ENCODE data around the gene KAT2B.

The KAT2B gene

DNA sequence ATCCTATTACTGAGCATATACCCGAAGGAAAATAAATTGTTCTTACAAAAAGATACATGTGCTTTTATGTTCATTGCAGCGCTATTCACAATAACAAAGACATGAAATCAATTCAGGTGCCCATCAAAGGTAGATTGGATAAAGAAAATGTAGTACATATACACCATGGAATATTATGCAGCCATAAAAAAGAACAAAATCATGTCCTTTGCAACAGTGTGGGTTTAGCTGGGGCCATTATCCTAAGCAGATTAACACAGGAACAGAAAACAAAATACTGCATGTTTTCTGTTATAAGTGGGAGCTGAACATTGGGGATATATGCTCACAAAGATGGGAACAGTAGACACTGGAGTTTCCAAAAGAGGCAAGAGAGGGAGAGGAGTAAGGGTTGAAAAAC, 103.3 kb downstream of the KAT2B start:
- H3K4me2 ChIP-seq, result no peak overlapping the region
- no peaks in the 10 kb centered on the region for H3K36me3 ChIP-seq (ENCODE audit: insufficient read depth)
- no peaks in the 10 kb centered on the region for H4K20me1 ChIP-seq (ENCODE audit: insufficient read depth)
- no peak overlapping the region for H3K27ac ChIP-seq
- no peak overlapping the region for H3K4me3 ChIP-seq (IDR thresholded peaks at IDR 0.05; ENCODE audit: insufficient read depth, low read depth, low read length)
- H3K9ac ChIP-seq, result no peak overlapping the region
- no peak overlapping the region for H2AFZ ChIP-seq (ENCODE audit: low read depth)
- no peaks in the 10 kb centered on the region for H3K79me2 ChIP-seq (ENCODE audit: insufficient read depth, low read depth)
- no peaks in the 10 kb centered on the region for H3K27me3 ChIP-seq (ENCODE audit: insufficient read depth, low read depth)
- TF ChIP-seq, protein P1, sequence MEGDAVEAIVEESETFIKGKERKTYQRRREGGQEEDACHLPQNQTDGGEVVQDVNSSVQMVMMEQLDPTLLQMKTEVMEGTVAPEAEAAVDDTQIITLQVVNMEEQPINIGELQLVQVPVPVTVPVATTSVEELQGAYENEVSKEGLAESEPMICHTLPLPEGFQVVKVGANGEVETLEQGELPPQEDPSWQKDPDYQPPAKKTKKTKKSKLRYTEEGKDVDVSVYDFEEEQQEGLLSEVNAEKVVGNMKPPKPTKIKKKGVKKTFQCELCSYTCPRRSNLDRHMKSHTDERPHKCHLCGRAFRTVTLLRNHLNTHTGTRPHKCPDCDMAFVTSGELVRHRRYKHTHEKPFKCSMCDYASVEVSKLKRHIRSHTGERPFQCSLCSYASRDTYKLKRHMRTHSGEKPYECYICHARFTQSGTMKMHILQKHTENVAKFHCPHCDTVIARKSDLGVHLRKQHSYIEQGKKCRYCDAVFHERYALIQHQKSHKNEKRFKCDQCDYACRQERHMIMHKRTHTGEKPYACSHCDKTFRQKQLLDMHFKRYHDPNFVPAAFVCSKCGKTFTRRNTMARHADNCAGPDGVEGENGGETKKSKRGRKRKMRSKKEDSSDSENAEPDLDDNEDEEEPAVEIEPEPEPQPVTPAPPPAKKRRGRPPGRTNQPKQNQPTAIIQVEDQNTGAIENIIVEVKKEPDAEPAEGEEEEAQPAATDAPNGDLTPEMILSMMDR (conservative IDR thresholded peaks at IDR 0.05; ENCODE audit: low read depth, low read length), result no peak
- no peaks in the 10 kb centered on the region for H3K4me1 ChIP-seq (ENCODE audit: low read depth, poor library complexity, severe bottlenecking)

DNA sequence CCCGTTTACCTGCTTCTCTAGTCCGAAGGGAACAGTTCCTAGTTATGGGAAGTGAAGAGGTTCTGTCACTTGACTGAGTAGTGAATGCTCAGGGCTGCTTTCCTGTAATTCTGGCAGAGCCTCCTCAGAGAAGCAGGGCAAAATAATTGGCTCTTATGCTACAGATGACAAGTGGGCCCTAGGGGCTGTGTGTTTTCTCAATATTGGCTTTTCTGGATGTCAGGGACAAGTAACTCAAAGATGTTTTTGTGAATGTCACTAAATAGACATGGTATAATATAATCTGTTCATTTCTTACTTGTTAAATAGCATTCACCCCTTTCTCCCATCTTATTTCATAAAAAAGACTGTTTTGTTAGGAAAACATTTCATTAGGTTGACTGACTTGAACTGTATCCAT, 105.6 kb downstream of the KAT2B start:
- Histone ChIP-seq H3K36me3 (ENCODE audit: insufficient read depth) (no peaks in the 10 kb centered on the region), H3K27me3 (ENCODE audit: insufficient read depth, low read depth) (no peaks in the 10 kb centered on the region), H3K4me3 (IDR thresholded peaks at IDR 0.05; ENCODE audit: insufficient read depth, low read depth, low read length) (no peak overlapping the region), H3K79me2 (ENCODE audit: insufficient read depth, low read depth) (no peaks in the 10 kb centered on the region), H2AFZ (ENCODE audit: low read depth) (no peak overlapping the region), H4K20me1 (ENCODE audit: insufficient read depth) (no peaks in the 10 kb centered on the region), H3K9ac (no peak overlapping the region), H3K4me1 (ENCODE audit: low read depth, poor library complexity, severe bottlenecking) (no peaks in the 10 kb centered on the region), H3K4me2 (no peak overlapping the region), H3K27ac (no peak overlapping the region)
- TF ChIP-seq, protein P1 (conservative IDR thresholded peaks at IDR 0.05; ENCODE audit: low read depth, low read length), result no peak

DNA sequence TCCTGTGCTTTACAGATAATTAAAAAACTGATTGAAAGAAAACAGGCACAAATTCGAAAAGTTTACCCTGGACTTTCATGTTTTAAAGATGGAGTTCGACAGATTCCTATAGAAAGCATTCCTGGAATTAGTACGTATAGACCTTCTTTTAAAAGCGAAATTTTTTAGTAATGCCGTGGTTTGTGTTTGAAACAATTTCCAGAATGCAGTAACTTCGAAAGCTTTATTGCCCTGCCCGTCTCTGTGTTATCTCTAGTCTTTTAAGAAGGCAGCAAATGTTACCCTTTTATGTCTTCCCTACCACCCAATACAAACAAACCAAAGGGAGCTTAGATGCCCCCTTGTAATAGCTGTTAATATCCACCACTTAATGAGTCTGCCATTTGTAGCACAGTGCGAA, 106.1 kb downstream of the KAT2B start:
- H2AFZ ChIP-seq (ENCODE audit: low read depth), result no peak overlapping the region
- H3K79me2 ChIP-seq (ENCODE audit: insufficient read depth, low read depth), result no peaks in the 10 kb centered on the region
- no peaks in the 10 kb centered on the region for H4K20me1 ChIP-seq (ENCODE audit: insufficient read depth)
- no peak overlapping the region for H3K27ac ChIP-seq
- no peaks in the 10 kb centered on the region for H3K4me1 ChIP-seq (ENCODE audit: low read depth, poor library complexity, severe bottlenecking)
- H3K36me3 ChIP-seq (ENCODE audit: insufficient read depth), result no peaks in the 10 kb centered on the region
- no peaks in the 10 kb centered on the region for H3K27me3 ChIP-seq (ENCODE audit: insufficient read depth, low read depth)
- TF ChIP-seq, protein P1 (conservative IDR thresholded peaks at IDR 0.05; ENCODE audit: low read depth, low read length), result no peak
- H3K4me2 ChIP-seq, result no peak overlapping the region
- H3K9ac ChIP-seq, result no peak overlapping the region
- no peak overlapping the region for H3K4me3 ChIP-seq (IDR thresholded peaks at IDR 0.05; ENCODE audit: insufficient read depth, low read depth, low read length)

DNA sequence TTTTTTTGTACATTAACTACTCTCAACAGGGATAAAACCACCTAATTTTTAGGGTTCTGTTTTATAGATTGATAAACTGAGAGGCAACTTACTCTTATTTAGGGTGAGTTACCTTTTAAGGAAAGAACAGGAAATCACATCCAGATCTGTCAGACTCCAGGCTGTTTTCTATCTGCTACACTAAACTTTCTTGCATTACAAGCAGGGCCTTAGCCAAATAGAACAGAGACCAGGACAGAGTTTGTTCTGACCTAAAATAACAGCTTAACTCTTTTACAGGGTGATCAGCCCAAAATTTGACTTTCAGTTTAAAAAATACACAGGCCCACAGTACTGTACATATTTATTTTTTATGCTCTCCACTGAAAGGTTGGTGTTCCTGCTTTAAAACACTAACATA, 107.1 kb downstream of the KAT2B start:
- Histone ChIP-seq H3K4me2 (no peak overlapping the region), H3K79me2 (ENCODE audit: insufficient read depth, low read depth) (no peaks in the 10 kb centered on the region), H4K20me1 (ENCODE audit: insufficient read depth) (no peaks in the 10 kb centered on the region), H3K9ac (no peak overlapping the region), H2AFZ (ENCODE audit: low read depth) (no peak overlapping the region), H3K36me3 (ENCODE audit: insufficient read depth) (no peaks in the 10 kb centered on the region), H3K27ac (no peak overlapping the region), H3K4me1 (ENCODE audit: low read depth, poor library complexity, severe bottlenecking) (no peaks in the 10 kb centered on the region), H3K4me3 (IDR thresholded peaks at IDR 0.05; ENCODE audit: insufficient read depth, low read depth, low read length) (no peak overlapping the region), H3K27me3 (ENCODE audit: insufficient read depth, low read depth) (no peaks in the 10 kb centered on the region)
- TF ChIP-seq, protein P1 (conservative IDR thresholded peaks at IDR 0.05; ENCODE audit: low read depth, low read length), result no peak

DNA sequence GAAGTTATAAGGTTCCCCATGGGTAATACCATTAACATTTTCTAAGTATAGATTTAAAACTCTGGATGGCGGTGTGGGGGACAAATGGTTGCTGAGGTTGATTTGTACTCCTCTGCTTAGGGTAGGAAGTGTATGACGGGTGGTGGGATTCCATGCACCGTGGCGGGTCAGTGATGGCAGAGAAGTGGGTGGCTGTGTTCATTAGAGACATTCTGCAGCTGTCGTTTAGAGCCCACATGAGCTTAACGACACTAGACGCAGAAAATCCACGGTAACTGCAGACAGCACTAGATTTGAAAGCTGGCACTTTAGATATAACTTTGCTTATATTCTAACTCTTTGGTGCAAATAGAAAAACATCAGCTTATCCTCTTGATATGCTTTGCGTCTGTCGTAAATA, 108.2 kb downstream of the KAT2B start:
- H3K9ac ChIP-seq, result no peak overlapping the region

More for the DNA sequence above, 108.2 kb downstream of the KAT2B start:
- Histone ChIP-seq H3K27ac (no peak overlapping the region), H4K20me1 (ENCODE audit: insufficient read depth) (no peaks in the 10 kb centered on the region), H3K79me2 (ENCODE audit: insufficient read depth, low read depth) (no peaks in the 10 kb centered on the region), H3K4me2 (no peak overlapping the region), H3K4me1 (ENCODE audit: low read depth, poor library complexity, severe bottlenecking) (no peaks in the 10 kb centered on the region), H3K4me3 (IDR thresholded peaks at IDR 0.05; ENCODE audit: insufficient read depth, low read depth, low read length) (no peak overlapping the region), H3K36me3 (ENCODE audit: insufficient read depth) (no peaks in the 10 kb centered on the region), H2AFZ (ENCODE audit: low read depth) (no peak overlapping the region), H3K27me3 (ENCODE audit: insufficient read depth, low read depth) (no peaks in the 10 kb centered on the region)
- TF ChIP-seq, protein P1 (conservative IDR thresholded peaks at IDR 0.05; ENCODE audit: low read depth, low read length), result no peak
